ENCODE results near the gene NEK10.

Gene NEK10

DNA sequence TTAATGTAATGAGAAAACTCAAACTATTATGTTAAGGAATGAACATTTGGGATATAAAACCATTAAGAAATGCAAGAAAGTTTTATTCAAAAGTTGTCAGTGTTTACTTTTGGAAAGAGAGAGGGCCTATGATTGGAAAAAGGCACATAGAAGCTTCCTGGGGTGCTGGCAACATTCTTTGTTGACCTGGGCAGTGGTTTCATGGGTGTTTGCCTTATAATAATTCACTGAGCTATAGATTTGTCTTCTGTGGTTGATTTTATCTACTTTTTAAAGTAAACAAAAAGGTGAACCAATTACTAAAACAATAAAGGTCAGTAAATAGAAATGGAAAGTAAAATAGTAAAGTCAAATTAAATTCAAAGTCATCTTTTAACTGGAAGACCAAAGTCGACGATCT lies 308.8 kb downstream of the NEK10 start:
- DNase-seq (ENCODE audit: low read depth): no peak
